GM12864 (cell line): ENCODE measurements around the gene KCNQ2.

Experiments
- DNase-seq: peaks from one replicate; pipeline ENCODE4 v3.0.0-alpha.2; 2011; ENCODE audit warnings: low read depth
- H3K4me3 ChIP-seq: 2 replicates; pipeline ENCODE4 v1.5.1; 2011; ENCODE audit warnings: mild to moderate bottlenecking, low read depth, low read length, control low read depth
- CTCF ChIP-seq: IDR thresholded peaks from 2 replicates; pipeline ENCODE4 v1.5.1; 2011; ENCODE audit warnings: low read depth, mild to moderate bottlenecking, moderate library complexity, low read length, control low read depth, inconsistent platforms; ENCODE audit errors: missing control alignments

KCNQ2 gene

DNA sequence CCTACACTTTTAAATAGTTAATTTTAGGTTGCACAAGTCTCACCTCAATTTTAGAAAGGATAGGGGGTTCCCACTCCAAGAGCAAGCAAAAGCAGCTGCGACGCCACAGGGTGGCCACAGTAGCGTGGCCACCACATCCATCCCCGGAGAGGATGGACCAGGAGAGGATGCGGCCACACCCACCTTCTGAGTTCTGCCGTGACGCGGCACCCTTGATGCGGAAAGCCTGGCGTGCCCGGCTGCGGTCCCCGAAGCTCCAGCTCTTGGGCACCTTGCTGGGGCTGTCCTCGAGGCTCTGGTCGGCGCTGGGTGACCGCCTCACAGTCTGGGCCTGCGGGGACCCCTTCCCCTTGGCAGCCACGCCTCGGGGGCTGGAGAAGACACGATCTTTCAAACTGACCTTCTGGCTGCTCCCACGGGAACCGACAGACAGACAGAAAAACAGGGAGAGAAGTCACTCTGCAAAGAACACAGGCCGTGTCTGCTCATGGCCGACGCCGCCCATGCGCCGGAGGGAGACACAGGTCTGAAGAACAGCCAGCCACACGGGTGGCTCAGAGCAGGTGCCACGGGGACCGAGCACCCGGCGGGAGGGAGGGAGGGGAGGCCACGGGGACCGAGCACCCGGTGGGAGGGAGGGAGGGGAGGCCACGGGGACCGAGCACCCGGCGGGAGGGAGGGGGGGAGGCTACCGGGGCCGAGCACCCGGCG, 57.6 kb downstream of the KCNQ2 start:
- TF ChIP-seq CTCF: no peak
- no peak for DNase-seq
- no peak overlapping the region for H3K4me3 ChIP-seq

DNA sequence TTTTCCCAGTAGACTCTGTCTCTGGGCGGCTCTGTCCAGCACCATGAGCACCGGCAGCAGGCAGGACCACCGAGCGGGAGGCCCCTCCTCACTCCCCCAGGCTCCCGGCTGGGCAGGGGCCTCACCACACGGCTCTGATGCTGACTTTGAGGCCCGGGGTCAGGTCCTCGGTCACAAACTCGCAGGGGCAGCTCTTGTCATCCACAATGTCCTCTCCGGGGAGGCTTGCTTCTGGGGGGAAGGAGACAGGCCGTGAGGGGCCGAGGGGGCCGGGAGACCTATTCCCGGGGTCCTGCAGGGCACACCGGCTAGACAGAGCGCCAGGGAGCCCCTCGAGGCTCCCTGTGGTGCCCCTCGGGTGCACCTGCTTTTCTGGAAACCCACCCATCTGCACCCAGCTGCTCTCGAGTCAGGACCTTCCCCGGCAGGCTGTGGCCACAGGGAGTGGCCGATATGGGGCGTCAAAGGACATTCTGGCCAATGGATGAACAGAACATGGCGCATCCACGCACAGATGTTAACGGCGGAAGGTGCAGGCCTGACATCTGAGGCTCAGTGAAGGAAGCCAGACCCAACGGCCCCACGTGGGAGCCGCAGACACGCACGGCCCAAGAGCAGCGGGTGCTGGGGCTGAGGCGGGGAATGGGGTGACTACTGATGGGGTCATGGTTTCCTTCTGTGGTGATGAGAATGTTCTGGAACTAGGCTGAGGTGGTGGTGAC, 58.3 kb downstream of the KCNQ2 start:
- DNase-seq: no peak
- H3K4me3 ChIP-seq: no peak overlapping the region
- no peak for TF ChIP-seq CTCF

DNA sequence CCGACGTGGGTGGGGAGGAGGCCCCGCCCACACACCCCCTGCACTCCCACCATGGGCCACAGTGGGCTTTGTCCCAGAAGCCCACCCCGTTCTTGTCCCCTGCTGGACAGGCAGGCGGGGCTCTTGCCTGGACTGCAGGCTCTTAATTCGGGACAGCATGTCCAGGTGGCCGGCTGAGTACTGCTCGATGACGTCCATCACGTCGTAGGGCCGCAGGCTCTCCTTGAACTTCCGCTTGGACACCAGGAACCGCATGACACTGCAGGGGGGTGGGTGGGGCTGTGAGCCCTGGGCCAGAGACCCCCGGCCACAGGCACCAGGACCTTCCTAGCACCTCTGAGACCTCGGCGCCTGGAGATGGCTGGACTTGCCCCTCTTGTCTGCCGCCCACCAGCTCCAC, 59.1 kb downstream of the KCNQ2 start:
- H3K4me3 ChIP-seq: no peak overlapping the region
- DNase-seq: no peak
- no peak for TF ChIP-seq CTCF

GRCh38 chr20:63412889-63413288, 59.6 kb downstream of the KCNQ2 start:
- DNase-seq: no peak
- H3K4me3 ChIP-seq: no peak overlapping the region
- no peak for TF ChIP-seq CTCF

DNA sequence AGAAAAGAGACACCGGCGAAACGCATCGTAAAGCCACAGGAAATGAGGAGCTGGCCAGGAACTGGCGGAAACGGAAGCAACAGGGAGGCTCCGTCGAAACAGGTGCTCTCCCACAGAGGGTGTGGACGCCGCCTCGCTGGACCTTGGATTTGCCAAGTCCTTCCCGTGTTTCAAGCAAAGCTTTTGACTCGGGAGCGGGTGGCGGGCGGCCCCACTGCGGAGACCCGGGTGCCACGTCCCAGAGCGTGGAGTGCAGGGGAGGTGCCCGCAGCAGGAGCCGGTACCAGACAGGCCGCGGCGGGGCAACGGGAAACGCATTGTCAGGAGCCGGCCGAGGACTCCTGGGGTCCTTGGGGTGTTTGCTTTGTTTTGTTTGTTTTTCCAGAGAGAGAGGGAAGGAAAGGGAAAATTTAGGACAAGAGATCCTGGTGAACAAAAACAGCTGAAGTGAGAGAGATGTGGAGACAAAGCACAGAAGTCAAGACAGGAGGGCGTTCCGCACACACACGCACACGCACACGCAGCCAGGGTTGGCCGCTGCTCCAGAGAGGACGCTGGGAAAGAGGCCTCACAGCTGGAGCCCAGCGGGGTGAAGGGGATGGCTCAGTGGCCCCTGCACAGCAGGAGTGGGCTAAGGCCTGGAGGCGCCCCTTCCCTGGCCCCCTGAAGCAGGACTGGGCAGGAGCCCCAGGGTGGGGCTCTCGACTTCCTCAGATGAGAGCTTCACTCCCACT, 60.4 kb downstream of the KCNQ2 start:
- H3K4me3 ChIP-seq: no peak overlapping the region
- TF ChIP-seq CTCF: no peak
- no peak for DNase-seq

GRCh38 chr20:63411151-63411897, 61.1 kb downstream of the KCNQ2 start:
- H3K4me3 ChIP-seq: no peak overlapping the region
- no peak for DNase-seq
- TF ChIP-seq CTCF: no peak
